ENCODE results near the gene GRAMD2B. TPM values are rescaled to one million over a fixed set of nuclear protein-coding genes. Genes with fewer than 3 reads are reported as not detected.

The GRAMD2B gene
- total RNA-seq, 4 donors from 2014 or later: 37.7 to 61.5 (median 44.6) TPM

DNA sequence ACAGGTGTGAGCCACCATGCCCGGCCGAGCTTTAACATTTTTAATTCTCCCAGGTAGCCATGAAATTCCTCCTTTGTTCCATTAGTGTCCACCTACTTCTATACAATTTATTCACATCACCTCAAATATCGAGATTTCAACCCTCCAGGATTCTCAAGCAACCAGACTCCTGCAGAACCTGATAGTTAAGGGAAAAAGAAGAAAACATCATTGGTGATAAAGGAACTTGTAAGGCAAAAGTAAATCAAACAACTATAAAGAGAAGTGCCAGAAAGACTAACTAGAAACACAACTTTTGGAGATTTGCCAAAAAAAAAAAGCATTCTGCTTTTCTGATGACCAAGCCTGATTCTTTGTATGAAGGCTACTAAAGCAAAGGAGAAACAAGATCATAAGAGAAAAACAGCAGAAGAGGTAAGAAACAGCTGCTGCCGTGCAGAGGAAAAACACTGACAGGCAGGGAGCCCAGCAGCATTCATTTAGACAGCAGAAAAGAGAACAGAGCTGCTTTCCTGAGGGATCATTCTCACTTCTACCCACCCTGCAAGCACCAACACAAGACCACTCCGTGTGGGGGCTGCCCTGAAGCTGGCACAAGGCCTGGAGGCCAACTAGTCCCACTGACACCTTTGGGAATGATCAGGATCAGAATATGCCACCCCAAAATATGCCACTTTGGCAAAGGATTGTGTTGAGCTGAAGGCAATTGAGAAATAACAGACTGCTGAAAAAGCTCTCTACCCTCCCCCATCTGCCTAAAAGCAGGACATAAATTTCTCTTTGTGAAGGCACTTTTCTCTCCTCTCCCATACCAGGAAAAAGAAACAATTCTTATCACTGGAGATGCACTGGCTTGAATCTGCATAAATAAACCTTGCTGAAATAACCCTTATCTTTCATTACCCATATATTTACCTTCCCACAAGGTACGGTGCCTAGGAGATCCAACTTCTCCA, 96.7 kb downstream of the GRAMD2B start:
- Histone ChIP-seq H3K27ac (peak overlapping the region; percentile 16 to 87 (median 72)), H3K9me3 (no peaks in the 10 kb centered on the region), H3K4me1 (peaks cover 0 to 77% (median 33%) of the 10 kb centered on the region in 4 donors), H3K4me3 (peak overlapping the region in 1 of 4 donors; percentile 23), H3K27me3 (no peaks in the 10 kb centered on the region), H3K36me3 (no peaks in the 10 kb centered on the region)
- 33 to 42% methylated on average over 6 of the region's 6 CpGs for WGBS, 2 donors
- TF ChIP-seq POLR2A (IDR thresholded peaks at IDR 0.05): no peak
- TF ChIP-seq EP300 (IDR thresholded peaks at IDR 0.05): peak in 1 of 2 donors; percentile 25
- no peak for DNase-seq (ENCODE audit: low spot score in 2 of 2)

DNA sequence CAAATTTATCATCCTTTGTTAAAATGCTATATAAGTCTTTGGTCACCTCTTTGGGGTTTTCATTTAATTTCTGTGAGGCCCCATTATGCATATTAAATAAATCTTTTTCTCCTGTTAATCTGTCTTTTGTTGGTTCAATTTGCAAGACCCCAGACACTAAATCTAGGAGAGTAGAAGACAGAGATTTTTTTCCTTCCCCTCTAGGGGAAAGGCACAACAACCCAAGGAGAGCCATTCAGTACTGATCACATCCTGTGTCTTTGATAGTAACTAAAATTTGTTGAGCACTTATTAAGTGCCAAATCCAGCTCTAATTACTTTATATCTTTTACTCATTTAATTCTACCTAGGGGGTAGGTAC, 97.4 kb downstream of the GRAMD2B start:
- Histone ChIP-seq H3K4me1 (peaks cover 0 to 75% (median 31%) of the 10 kb centered on the region in 4 donors), H3K27ac (peak overlapping the region in 3 of 4 donors; percentile 64 to 87 (median 79)), H3K9me3 (no peaks in the 10 kb centered on the region), H3K36me3 (no peaks in the 10 kb centered on the region), H3K4me3 (no peak overlapping the region), H3K27me3 (no peaks in the 10 kb centered on the region)
- no peak for TF ChIP-seq EP300 (IDR thresholded peaks at IDR 0.05)
- TF ChIP-seq, protein P1, sequence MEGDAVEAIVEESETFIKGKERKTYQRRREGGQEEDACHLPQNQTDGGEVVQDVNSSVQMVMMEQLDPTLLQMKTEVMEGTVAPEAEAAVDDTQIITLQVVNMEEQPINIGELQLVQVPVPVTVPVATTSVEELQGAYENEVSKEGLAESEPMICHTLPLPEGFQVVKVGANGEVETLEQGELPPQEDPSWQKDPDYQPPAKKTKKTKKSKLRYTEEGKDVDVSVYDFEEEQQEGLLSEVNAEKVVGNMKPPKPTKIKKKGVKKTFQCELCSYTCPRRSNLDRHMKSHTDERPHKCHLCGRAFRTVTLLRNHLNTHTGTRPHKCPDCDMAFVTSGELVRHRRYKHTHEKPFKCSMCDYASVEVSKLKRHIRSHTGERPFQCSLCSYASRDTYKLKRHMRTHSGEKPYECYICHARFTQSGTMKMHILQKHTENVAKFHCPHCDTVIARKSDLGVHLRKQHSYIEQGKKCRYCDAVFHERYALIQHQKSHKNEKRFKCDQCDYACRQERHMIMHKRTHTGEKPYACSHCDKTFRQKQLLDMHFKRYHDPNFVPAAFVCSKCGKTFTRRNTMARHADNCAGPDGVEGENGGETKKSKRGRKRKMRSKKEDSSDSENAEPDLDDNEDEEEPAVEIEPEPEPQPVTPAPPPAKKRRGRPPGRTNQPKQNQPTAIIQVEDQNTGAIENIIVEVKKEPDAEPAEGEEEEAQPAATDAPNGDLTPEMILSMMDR (IDR thresholded peaks at IDR 0.05): no peak
- TF ChIP-seq POLR2A (IDR thresholded peaks at IDR 0.05): no peak
- no peak for DNase-seq (ENCODE audit: low spot score in 2 of 2)

DNA sequence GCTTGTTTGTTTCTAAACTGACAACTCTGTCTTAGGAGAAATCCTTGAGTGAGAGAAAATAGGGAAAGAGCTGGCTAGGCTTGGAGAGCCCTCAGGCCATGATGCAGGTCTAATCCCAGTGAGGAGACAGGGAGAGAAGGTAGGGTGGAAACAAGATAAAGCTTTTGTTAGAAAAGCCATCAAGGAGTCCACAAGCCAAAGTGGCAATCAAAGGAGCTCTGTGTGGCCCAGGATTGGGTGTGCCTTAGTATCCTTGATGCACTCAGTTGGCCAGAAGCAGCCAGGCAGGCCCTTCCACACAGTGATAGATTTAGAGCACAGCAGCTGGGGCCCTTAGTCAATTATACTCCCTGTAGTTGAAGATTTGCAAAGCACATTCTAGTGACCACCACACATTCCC, 97.9 kb downstream of the GRAMD2B start:
- DNase-seq (ENCODE audit: low spot score in 2 of 2): no peak
- H3K9me3 ChIP-seq: no peaks in the 10 kb centered on the region
- H3K27me3 ChIP-seq: no peaks in the 10 kb centered on the region
- H3K4me3 ChIP-seq: no peak overlapping the region
- H3K4me1 ChIP-seq: peaks cover 0 to 75% (median 31%) of the 10 kb centered on the region in 4 donors
- H3K36me3 ChIP-seq: no peaks in the 10 kb centered on the region
- H3K27ac ChIP-seq: peak overlapping the region in 2 of 4 donors; percentile 79 to 87
- TF ChIP-seq POLR2A (IDR thresholded peaks at IDR 0.05): no peak
- no peak for TF ChIP-seq EP300 (IDR thresholded peaks at IDR 0.05)
- TF ChIP-seq, protein P1 (IDR thresholded peaks at IDR 0.05): no peak

DNA sequence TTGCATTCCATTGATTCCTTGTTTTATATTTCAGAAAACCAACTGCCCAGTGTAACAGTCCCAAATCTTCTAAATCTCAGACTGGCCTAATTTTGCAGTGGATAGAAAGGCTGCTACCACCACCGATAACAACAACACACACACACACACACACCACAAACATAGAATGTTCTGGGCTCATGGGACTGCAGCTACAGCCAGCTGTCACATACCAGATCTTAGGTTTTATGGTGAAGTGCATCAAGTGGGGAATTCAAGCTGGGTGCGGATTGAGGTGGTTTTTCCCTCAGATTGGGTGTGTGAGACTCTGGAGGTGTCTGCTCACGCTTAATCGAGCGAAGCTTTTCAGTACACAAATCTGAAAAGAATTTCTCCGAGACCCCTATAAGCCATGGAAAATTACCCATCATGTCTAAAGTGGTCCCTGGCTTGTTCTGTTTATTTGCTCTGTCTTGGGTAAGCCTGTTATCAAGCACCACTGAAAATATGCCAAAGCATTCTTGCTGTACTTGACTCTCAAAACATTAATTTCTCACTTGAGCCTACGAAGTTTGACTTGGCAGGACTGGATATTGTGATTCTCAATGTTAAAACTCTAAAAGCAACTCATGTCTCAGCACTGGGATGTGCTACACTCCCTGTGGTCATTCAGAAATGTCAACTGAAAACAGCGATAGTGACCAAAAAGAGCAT, 100.8 kb downstream of the GRAMD2B start:
- peaks cover 0 to 65% (median 26%) of the 10 kb centered on the region in 4 donors for H3K4me1 ChIP-seq
- DNase-seq (ENCODE audit: low spot score in 2 of 2): no peak
- H3K27ac ChIP-seq: peak overlapping the region in 2 of 4 donors; percentile 75 to 82
- TF ChIP-seq, protein P1 (IDR thresholded peaks at IDR 0.05): no peak
- no peak for TF ChIP-seq POLR2A (IDR thresholded peaks at IDR 0.05)
- no peak for TF ChIP-seq EP300 (IDR thresholded peaks at IDR 0.05)
- H3K4me3 ChIP-seq: no peak overlapping the region
- H3K9me3 ChIP-seq: no peaks in the 10 kb centered on the region
- no peaks in the 10 kb centered on the region for H3K27me3 ChIP-seq
- WGBS, 2 donors: 60 to 68% methylated on average over 8 of the region's 8 CpGs
- H3K36me3 ChIP-seq: no peaks in the 10 kb centered on the region

DNA sequence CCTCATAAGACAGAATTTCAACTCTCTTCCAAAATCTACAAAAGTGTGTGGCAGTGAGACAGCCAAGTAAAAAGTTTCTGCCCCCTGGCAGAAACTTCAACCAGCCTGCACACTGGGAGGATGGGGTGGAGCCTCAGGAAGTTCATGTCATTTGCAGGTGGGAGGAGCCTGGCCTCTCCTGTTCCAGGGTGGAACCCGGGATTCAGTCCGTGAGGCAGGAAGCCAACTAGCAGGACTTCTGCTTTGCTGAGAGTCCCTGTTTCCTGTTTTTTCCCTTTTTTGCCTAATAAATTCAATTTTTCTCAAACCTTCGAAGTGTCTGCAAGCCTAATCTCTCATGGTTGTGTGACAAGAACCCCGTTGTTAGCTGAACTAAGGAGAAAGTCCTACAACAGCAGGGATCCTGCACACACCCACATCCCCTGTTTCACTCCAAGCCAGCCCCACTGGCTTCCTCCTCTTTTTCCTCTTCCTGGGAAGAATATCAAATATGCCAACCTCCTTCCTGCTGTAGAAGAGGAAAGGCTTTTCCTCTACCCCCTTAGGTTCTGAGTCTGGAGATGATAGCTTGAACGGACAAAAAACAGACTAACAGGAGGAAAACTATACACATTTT, 102.5 kb downstream of the GRAMD2B start:
- DNase-seq (ENCODE audit: low spot score in 2 of 2): peak; percentile 45 to 55
- peaks cover 0 to 52% (median 16%) of the 10 kb centered on the region in 4 donors for H3K4me1 ChIP-seq
- H3K36me3 ChIP-seq: no peaks in the 10 kb centered on the region
- peak overlapping the region in 3 of 4 donors; percentile 66 to 82 (median 68) for H3K27ac ChIP-seq
- no peak overlapping the region for H3K4me3 ChIP-seq
- WGBS, 2 donors: 37 to 41% methylated on average over 5 of the region's 5 CpGs
- no peaks in the 10 kb centered on the region for H3K27me3 ChIP-seq
- TF ChIP-seq, protein P1 (IDR thresholded peaks at IDR 0.05): no peak
- peak in 1 of 2 donors; percentile 47 for TF ChIP-seq EP300 (IDR thresholded peaks at IDR 0.05)
- no peak for TF ChIP-seq POLR2A (IDR thresholded peaks at IDR 0.05)
- no peaks in the 10 kb centered on the region for H3K9me3 ChIP-seq
